ENCODE data around the gene MX2.
"Not testable (repeated sequence)": the region's sequence is repeated elsewhere in the genome, so short reads cannot be mapped to it uniquely, and the experiment has no call there.

GRCh38 chr21:41417505-41417904 is 55.7 kb downstream of the MX2 start:
- not testable (repeated sequence) for TF ChIP-seq CTCF (tag by site-specific recombination; IDR thresholded peaks at IDR 0.05); BCL6B (tag by site-specific recombination; IDR thresholded peaks at IDR 0.05); ATF2 (tag by site-specific recombination; IDR thresholded peaks at IDR 0.05; ENCODE audit: low read depth); TCF7L2 (IDR thresholded peaks at IDR 0.05; ENCODE audit: borderline replicate concordance, low read depth, low read length)
